Measurements from ENCODE around the gene IRAK3. TPM values are rescaled to one million over a fixed set of nuclear protein-coding genes. Genes with fewer than 3 reads are reported as not detected.

IRAK3 gene
- total and polyA plus RNA-seq, 9 donors = 1.8 to 11.4 (median 7.3) TPM

- no peaks in the 10 kb centered on the region for H3K9me3 ChIP-seq
- H3K36me3 ChIP-seq = no peaks in the 10 kb centered on the region
- intact Hi-C loops (cut with DNase I) = no loop called here
- no peaks in the 10 kb centered on the region for H3K27me3 ChIP-seq
- H3K4me1 ChIP-seq (ENCODE audit: insufficient read depth) = no peaks in the 10 kb centered on the region
- 96 to 98% (median 96%) methylated on average over 2 of the region's 2 CpGs for WGBS, 3 donors
- no peak overlapping the region for H3K27ac ChIP-seq
- TF ChIP-seq EP300 (IDR thresholded peaks at IDR 0.05) (no peak), POLR2A (IDR thresholded peaks at IDR 0.05) (no peak), CTCF (IDR thresholded peaks at IDR 0.05) (no peak)
- H3K4me3 ChIP-seq = no peak overlapping the region
- DNase-seq = no peak
These were observed 5.1 kb downstream of the IRAK3 start for GRCh38 chr12:66194122-66194521.

- Histone ChIP-seq H3K27ac (no peak overlapping the region), H3K4me3 (no peak overlapping the region), H3K36me3 (no peaks in the 10 kb centered on the region), H3K27me3 (no peaks in the 10 kb centered on the region), H3K9me3 (no peaks in the 10 kb centered on the region), H3K4me1 (ENCODE audit: insufficient read depth) (no peaks in the 10 kb centered on the region)
- intact Hi-C loops (cut with DNase I) = no loop called here
- WGBS, 3 donors = 51 to 68% (median 51%) methylated on average over 6 of the region's 6 CpGs
- no peak for TF ChIP-seq EP300 (IDR thresholded peaks at IDR 0.05)
- no peak for TF ChIP-seq CTCF (IDR thresholded peaks at IDR 0.05)
- no peak for TF ChIP-seq POLR2A (IDR thresholded peaks at IDR 0.05)
- DNase-seq = no peak
These were observed 6.2 kb downstream of the IRAK3 start for GRCh38 chr12:66195242-66195641.

GRCh38 chr12:66196806-66197205 lies 7.8 kb downstream of the IRAK3 start:
- WGBS, 3 donors = 10 to 22% (median 19%) methylated on average over 3 of the region's 3 CpGs

DNA sequence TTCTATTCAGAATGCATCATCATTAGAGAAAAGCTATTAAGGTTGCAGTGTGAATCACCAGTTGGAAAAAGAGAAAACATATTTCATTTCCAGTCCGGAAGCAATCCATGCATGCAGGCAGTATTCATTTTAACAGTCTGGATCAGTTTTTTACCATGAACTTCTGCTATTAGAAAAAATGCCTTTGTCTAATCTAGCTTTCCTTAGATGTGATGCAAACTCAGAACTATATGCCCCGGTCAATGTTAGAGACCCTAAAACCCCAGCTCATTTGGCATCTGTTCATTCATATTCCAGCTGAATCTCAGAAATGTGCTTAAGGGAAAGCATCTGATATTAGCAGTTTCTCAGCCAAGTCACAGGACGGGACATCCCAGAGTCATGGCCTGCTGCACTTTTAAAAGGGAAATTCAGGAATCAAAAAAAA lies 8.5 kb downstream of the IRAK3 start:
- no peak for TF ChIP-seq EP300 (IDR thresholded peaks at IDR 0.05)
- no peak for TF ChIP-seq CTCF (IDR thresholded peaks at IDR 0.05)
- no peak for TF ChIP-seq POLR2A (IDR thresholded peaks at IDR 0.05)
- Histone ChIP-seq H3K36me3 (no peaks in the 10 kb centered on the region), H3K4me3 (no peak overlapping the region), H3K27me3 (no peaks in the 10 kb centered on the region), H3K9me3 (no peaks in the 10 kb centered on the region), H3K27ac (no peak overlapping the region), H3K4me1 (ENCODE audit: insufficient read depth) (no peaks in the 10 kb centered on the region)
- DNase-seq = no peak
- 2 to 13% (median 9%) methylated on average over 3 of the region's 3 CpGs for WGBS, 3 donors
- intact Hi-C loops (cut with DNase I) = no loop called here

More at GRCh38 chr12:66196806-66197205, 7.8 kb downstream of the IRAK3 start:
- no peak overlapping the region for H3K4me3 ChIP-seq
- H3K27ac ChIP-seq = no peak overlapping the region
- H3K36me3 ChIP-seq = no peaks in the 10 kb centered on the region
- intact Hi-C loops (cut with DNase I) = no loop called here
- H3K4me1 ChIP-seq (ENCODE audit: insufficient read depth) = no peaks in the 10 kb centered on the region
- no peaks in the 10 kb centered on the region for H3K27me3 ChIP-seq
- H3K9me3 ChIP-seq = no peaks in the 10 kb centered on the region
- TF ChIP-seq CTCF (IDR thresholded peaks at IDR 0.05) (no peak), EP300 (IDR thresholded peaks at IDR 0.05) (no peak), POLR2A (IDR thresholded peaks at IDR 0.05) (no peak)
- DNase-seq = no peak

Measured in ovary (tissue), 9 donors.